ENCODE data around the gene ZMYND11. TPM values are rescaled to one million over a fixed set of nuclear protein-coding genes. Genes with fewer than 3 reads are reported as not detected.

The ZMYND11 gene
- total and polyA plus RNA-seq, 2 of the 13 experiments (the other 11 are each of a cell fraction or from before 2014, with no cell fraction given) = 17.5 to 38.7 TPM

GRCh38 chr10:106740-107139 lies 28.5 kb upstream of the ZMYND11 start (continued):
- TF ChIP-seq ZXDC (CRISPR knock-in tag; IDR thresholded peaks at IDR 0.05) (no peak), SMYD3 (CRISPR knock-in tag; IDR thresholded peaks at IDR 0.05) (no peak), ZFP36L2 (CRISPR knock-in tag; IDR thresholded peaks at IDR 0.05) (no peak), KLF6 (CRISPR knock-in tag; IDR thresholded peaks at IDR 0.05) (no peak), ZNF788 (CRISPR knock-in tag; IDR thresholded peaks at IDR 0.05; ENCODE audit: borderline replicate concordance) (no peak), TRIM24 (CRISPR knock-in tag; IDR thresholded peaks at IDR 0.05) (no peak), MED8 (CRISPR knock-in tag; IDR thresholded peaks at IDR 0.05; ENCODE audit: insufficient replicate concordance) (no peak), ZNF841 (CRISPR knock-in tag; IDR thresholded peaks at IDR 0.05; ENCODE audit: borderline replicate concordance) (no peak)

- Histone ChIP-seq H3K79me2 (ENCODE audit: insufficient read depth, low read length) (no peaks in the 10 kb centered on the region), H3K4me2 (ENCODE audit: low read depth, low read length) (no peak overlapping the region), H3K9me3 (ENCODE audit: low read length) (no peaks in the 10 kb centered on the region), H3K27ac (ENCODE audit: extremely low read length, insufficient read depth, low read length) (no peak overlapping the region), H3K4me3 (replicated peaks in 1 of 3; ENCODE audit: insufficient read depth in 1 of 3, low read depth in 2 of 3, low read length in 3 of 3) (no peak overlapping the region), H3K9ac (ENCODE audit: insufficient read depth, low read depth, low read length) (no peak overlapping the region), H3K36me3 (replicated peaks in 1 of 2; ENCODE audit: control insufficient read depth in 1 of 2, insufficient read depth in 2 of 2, low read length in 2 of 2) (no peaks in the 10 kb centered on the region), H3K27me3 (ENCODE audit: control insufficient read depth in 1 of 2, insufficient read depth in 2 of 2, low read length in 2 of 2) (no peaks in the 10 kb centered on the region; a peak in 2 of 5 replicates), H2AFZ (ENCODE audit: low read length) (no peak overlapping the region), H4K20me1 (ENCODE audit: insufficient read depth, low read length) (no peaks in the 10 kb centered on the region), H3K4me1 (ENCODE audit: insufficient read depth, low read length) (no peaks in the 10 kb centered on the region)
- FAIRE-seq = no peak
- CTCF ChIA-PET (ENCODE audit: low intra/inter-chr PET ratio, low total read pairs) = no interaction called here
- TF ChIP-seq POGZ (CRISPR knock-in tag; IDR thresholded peaks at IDR 0.05) (no peak), BORCS8-MEF2B (CRISPR knock-in tag; IDR thresholded peaks at IDR 0.05) (no peak)
- no peak for ATAC-seq
- in situ Hi-C loops (cut with HindIII; ENCODE audit: extremely low pct_ligation_motif_present, low pct_unique_long_range_greater_than_20kb) (no loop called here), intact Hi-C loops (cut with micrococcal nuclease; ENCODE audit: unreplicated experiment) (no loop called here)
- BruUV-seq (replicated peaks) = no TSS peak
- POLR2A ChIA-PET = no interaction called here
- no peak for DNase-seq (ENCODE audit: low spot score)
- 0% methylated on average over 3 of the region's 3 CpGs for WGBS (ENCODE audit: low lambda C conversion rate)
Observed at GRCh38 chr10:112246-112645, 23.0 kb upstream of the ZMYND11 start.

Data from HepG2 (cell line).